Measurements from ENCODE around the gene PTGS1. TPM values are rescaled to one million over a fixed set of nuclear protein-coding genes. Genes with fewer than 3 reads are reported as not detected.

PTGS1 gene
- total RNA-seq, 1 donor from 2014 or later, result 0.28 TPM

DNA sequence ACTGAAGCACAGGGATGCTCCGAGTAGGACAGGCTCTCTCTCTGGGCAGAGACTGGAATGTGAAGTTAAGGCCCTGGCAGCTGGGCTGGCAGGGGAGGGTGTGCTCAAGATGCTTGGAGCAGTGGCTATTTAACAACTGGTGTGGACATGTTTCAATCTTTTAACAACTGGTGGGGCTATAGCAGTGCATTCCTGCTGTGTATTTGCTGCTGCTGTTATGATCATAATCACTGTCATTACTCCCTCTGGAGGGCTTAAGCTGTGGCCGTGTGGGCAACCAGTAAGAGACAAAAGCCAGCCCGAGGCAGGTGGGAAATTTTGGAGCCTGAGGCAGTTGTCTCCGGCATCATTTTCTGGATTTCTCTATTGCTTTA, 33.3 kb upstream of the PTGS1 start:
- Mint-ChIP-seq H3K27ac (no peak overlapping the region), H3K9me3 (no peaks in the 10 kb centered on the region), H3K4me1 (no peaks in the 10 kb centered on the region), H3K36me3 (ENCODE audit: low read depth) (no peaks in the 10 kb centered on the region), H3K27me3 (peaks cover 4% of the 10 kb centered on the region), H3K4me3 (no peak overlapping the region)
- intact Hi-C loops (cut with micrococcal nuclease), result no loop called here
- DNase-seq, result no peak

DNA sequence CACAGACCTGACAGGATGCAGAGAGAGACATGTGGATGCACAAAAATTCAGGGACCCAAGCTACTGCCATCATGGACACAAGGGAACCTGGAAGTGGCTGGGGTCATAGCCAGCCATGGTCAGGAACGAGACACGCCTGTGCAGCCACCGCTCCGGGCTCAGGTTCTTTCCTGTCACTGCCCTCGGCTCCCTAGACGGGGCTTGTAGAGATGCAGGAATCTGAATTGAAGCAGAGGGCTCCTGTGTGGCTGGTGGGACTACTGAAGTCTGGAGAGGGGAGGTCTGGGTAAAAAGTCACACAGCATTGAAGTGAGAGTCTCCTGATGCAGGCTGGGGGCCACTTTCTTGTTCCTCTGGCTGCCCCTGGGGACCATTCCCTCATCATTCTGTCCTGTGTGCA, 32.3 kb upstream of the PTGS1 start:
- Mint-ChIP-seq H3K27me3 (peaks cover 4% of the 10 kb centered on the region), H3K36me3 (ENCODE audit: low read depth) (no peaks in the 10 kb centered on the region), H3K4me1 (no peaks in the 10 kb centered on the region), H3K9me3 (no peaks in the 10 kb centered on the region), H3K27ac (no peak overlapping the region), H3K4me3 (no peak overlapping the region)
- DNase-seq, result no peak
- intact Hi-C loops (cut with micrococcal nuclease), result no loop called here

DNA sequence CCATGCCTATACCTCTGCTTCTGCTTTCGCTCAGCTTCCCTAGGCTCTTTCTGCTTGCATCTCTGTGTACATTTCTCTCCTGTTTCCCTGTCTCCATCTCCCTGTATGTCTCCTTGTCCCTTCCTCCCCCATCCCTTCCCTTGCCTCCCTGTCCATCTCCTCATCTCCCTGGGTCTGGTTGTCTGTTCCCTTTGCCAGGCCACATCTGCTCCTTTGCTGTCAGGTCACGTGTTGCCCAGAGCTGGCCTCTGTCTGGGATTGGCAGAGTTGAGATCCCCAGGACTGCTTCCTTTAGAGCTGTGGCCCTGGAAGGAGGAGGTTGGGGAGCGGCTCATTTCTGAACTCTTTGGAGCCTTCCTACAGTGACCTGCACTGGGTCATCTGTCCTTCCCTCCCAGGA, 31.8 kb upstream of the PTGS1 start:
- no peaks in the 10 kb centered on the region for H3K9me3 Mint-ChIP-seq
- H3K27ac Mint-ChIP-seq, result no peak overlapping the region
- DNase-seq, result no peak
- no peaks in the 10 kb centered on the region for H3K36me3 Mint-ChIP-seq (ENCODE audit: low read depth)
- H3K27me3 Mint-ChIP-seq, result peaks cover 8% of the 10 kb centered on the region
- intact Hi-C loops (cut with micrococcal nuclease), result no loop called here
- no peak overlapping the region for H3K4me3 Mint-ChIP-seq
- no peaks in the 10 kb centered on the region for H3K4me1 Mint-ChIP-seq

DNA sequence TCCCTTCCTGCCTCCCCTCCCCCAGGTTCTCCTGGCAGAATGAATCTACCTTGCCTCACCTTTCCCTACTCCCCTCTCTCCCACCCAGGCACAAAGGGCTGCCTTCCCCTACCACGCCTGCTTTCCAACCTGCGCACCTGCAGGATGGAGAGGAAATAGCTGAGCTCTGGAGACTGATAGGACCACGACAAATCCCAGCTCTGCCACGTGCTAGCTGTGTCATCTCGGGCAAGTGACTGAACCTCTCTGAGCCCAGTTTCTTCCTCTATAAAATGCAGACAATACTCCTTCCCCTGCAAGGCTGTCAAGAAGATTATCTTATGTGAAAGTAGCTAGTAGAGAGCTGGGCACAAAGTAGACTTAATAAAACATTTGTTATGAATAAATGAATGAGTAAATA, 31.2 kb upstream of the PTGS1 start:
- H3K27ac Mint-ChIP-seq, result no peak overlapping the region
- no peaks in the 10 kb centered on the region for H3K9me3 Mint-ChIP-seq
- peaks cover 8% of the 10 kb centered on the region for H3K27me3 Mint-ChIP-seq
- DNase-seq, result no peak
- no peaks in the 10 kb centered on the region for H3K36me3 Mint-ChIP-seq (ENCODE audit: low read depth)
- intact Hi-C loops (cut with micrococcal nuclease), result no loop called here
- H3K4me1 Mint-ChIP-seq, result no peaks in the 10 kb centered on the region
- H3K4me3 Mint-ChIP-seq, result no peak overlapping the region

DNA sequence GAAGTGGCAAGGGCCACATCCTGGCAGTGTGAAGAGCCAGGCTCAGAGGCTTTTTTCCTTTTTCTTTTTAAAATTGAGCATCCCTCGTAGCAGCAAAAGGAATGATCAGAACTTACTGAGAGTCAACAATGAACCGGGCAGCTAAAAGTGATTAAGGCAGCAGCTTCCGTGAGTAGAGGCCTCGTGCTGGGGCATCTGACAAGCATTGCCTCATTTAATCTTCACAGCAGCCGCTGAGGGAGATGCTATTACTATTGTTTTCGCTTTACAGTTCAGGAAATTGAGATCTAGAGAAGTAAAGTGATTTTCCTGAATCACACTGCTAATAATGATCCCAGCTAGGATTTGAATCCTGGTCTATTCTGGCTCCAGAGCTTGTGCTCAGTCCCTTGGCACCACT, 30.7 kb upstream of the PTGS1 start:
- no peak overlapping the region for H3K4me3 Mint-ChIP-seq
- peaks cover 12% of the 10 kb centered on the region for H3K27me3 Mint-ChIP-seq
- H3K27ac Mint-ChIP-seq, result no peak overlapping the region
- intact Hi-C loops (cut with micrococcal nuclease), result loop anchor here (10.0 kb wide), 1 partner anchor 125 kb away; no protein-coding TSS in a partner anchor
- H3K9me3 Mint-ChIP-seq, result no peaks in the 10 kb centered on the region
- no peak for DNase-seq
- no peaks in the 10 kb centered on the region for H3K36me3 Mint-ChIP-seq (ENCODE audit: low read depth)
- no peaks in the 10 kb centered on the region for H3K4me1 Mint-ChIP-seq

DNA sequence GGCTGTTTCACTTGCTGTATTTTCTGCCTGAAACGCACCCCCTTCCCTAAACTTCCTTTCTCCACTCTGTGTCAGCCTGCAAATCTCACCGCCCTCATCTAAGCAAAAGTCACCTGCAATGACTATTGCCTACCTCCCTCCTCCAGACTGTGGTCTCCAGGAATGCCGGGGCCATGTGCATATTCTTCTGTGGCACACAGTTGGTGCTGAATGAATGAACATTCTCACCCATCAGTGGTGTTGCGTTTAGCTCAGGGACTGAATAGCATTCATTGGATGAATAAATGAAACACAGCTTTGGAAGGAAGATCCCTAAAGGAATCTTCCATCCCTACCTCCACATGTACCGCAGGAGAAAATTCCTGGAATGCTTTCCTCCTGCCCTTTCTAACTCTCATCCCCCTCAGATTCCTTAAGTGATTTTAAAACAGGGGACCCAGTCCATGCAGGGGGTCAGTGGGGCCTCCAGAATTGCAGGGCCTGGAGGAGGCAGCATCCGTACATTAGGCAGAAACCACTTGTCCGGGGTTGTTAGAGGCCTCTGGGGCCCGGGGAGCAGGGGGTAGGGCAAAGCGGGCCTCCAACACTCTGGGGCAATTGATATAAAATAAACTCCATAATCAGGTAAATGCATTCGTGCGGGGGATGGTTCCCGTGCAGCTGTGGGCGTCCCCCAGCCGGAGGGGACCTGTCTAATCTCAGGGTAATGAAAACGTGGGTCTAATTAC, 28.3 kb upstream of the PTGS1 start:
- intact Hi-C loops (cut with micrococcal nuclease), result loop anchor here (10.0 kb wide), 1 partner anchor 128 kb away; no protein-coding TSS in a partner anchor
- H3K27ac Mint-ChIP-seq, result no peak overlapping the region
- DNase-seq, result no peak
- H3K4me1 Mint-ChIP-seq, result peaks cover 6% of the 10 kb centered on the region
- H3K9me3 Mint-ChIP-seq, result no peaks in the 10 kb centered on the region
- no peak overlapping the region for H3K4me3 Mint-ChIP-seq
- no peaks in the 10 kb centered on the region for H3K36me3 Mint-ChIP-seq (ENCODE audit: low read depth)
- peaks cover 29% of the 10 kb centered on the region for H3K27me3 Mint-ChIP-seq

DNA sequence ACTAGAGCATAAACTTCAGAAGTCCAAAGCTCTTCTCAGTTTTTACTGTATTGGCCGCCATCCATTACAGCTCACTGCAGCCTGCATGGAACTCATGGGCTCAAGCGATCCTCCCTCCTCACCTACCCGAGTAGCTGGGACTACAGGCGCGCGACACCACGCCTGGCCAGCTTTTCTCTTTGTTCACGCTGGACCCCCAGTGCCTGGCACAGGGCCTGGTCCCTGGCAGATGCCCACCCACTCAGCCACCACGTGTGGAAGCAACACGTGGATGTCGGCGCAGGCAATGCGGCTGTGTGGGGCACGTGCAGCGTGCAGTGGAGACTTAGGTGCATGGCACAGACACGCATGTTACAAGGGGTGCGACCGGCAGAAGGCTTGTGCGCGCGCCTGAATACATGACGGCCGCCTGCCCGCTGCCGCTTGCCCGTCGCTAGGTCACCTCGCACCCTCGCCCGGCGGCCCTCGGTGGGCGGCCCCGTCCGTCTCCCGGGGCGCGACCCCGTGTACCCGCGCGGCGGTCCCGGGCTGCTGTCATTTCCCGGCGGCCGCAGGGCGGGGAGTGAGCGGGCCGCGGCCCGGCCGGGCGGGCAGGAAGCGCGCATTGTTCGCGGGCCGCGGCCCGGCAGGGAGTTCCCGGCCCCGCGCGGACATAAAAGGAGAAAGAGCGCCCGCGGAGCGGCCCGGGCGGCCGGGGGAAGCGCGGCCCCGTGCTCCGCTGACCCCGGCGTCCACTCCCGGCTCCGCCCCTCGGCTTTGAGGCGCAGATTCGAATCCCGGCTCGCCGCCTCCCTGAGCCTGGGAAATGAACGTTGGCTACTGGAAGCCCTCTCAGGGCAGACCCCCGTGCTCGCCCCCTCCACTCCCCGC, 24.1 kb upstream of the PTGS1 start:
- no peaks in the 10 kb centered on the region for H3K9me3 Mint-ChIP-seq
- H3K4me1 Mint-ChIP-seq, result peaks cover 22% of the 10 kb centered on the region
- H3K27ac Mint-ChIP-seq, result peak overlapping the region; percentile 36
- peaks cover 55% of the 10 kb centered on the region for H3K27me3 Mint-ChIP-seq
- peak; percentile 69 for DNase-seq
- peak overlapping the region; percentile 84 for H3K4me3 Mint-ChIP-seq
- intact Hi-C loops (cut with micrococcal nuclease), result loop anchor here (10.0 kb wide), 1 partner anchor 132 kb away; no protein-coding TSS in a partner anchor
- no peaks in the 10 kb centered on the region for H3K36me3 Mint-ChIP-seq (ENCODE audit: low read depth)

DNA sequence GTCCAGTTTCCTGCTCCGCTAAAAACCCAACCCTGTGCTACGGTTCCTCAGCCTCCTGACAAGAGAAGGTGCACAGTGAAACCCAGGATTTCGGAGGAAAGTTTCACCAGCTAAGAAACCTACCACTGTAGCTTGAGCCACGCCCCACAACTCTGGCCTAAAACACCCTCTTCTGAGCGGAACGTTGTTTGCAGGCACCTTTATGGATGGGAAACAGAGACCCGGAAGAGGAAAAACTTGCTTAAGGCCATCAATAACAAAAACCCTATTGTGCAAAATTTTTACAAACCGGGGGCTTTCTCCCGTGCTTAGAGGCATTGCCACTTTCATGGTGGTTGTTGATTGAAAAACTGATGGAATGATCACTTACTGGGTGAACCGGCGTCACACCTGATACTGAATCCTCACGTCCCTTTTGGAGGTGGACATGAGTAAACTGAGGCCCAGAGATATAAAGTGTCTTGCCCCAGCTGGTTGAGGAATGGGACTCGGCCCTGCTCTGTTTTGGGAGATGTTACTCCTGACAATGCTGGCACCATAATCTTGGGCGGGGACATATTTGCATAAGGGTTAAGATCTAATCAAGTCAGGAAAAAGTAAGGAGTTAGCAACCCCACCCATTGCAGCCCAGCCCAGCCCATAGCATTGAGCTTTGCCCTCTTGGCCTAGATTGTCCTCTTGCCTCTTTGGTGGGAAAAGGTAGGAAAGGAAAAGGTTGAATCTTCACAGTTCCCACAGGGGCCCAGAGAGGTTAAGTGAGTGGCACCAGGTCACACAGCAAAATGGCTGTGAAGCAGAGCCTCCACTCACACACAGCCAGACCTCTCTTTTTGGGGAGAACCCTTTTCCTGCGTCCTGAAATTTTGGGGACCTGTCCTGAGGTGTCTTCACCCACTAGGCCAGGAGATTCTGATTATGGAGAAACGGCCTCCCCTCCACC, 23.2 kb upstream of the PTGS1 start:
- intact Hi-C loops (cut with micrococcal nuclease), result loop anchor here (10.0 kb wide), 1 partner anchor 133 kb away; no protein-coding TSS in a partner anchor
- DNase-seq, result no peak
- H3K27ac Mint-ChIP-seq, result peak overlapping the region; percentile 36
- H3K27me3 Mint-ChIP-seq, result peaks cover 52% of the 10 kb centered on the region
- H3K4me1 Mint-ChIP-seq, result peaks cover 22% of the 10 kb centered on the region
- no peaks in the 10 kb centered on the region for H3K9me3 Mint-ChIP-seq
- peak overlapping the region; percentile 84 for H3K4me3 Mint-ChIP-seq
- no peaks in the 10 kb centered on the region for H3K36me3 Mint-ChIP-seq (ENCODE audit: low read depth)

DNA sequence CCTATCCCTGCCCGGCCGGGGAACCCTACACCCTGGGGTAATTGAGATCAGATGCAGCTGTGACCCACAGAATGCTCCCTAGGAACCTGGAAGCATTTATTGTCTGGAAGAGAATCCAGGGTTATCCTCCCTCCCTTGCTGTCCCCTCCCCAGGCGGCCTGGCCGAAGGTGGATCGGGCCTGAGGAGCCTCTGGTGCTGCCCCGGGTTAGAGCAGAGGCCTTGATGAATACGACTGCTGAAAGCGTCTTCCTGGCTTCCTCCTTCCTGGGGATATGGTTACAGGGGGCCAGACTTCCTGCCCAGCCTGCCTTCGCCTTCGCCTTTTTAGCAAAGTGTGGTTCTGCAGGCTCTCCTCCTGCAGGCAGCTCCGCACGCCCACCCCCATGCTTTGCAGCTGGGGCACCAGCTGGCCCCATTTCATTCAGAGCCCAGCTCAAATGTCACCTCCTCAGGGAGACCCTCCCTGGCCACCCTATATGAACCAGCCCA, 22.5 kb upstream of the PTGS1 start:
- peaks cover 52% of the 10 kb centered on the region for H3K27me3 Mint-ChIP-seq
- intact Hi-C loops (cut with micrococcal nuclease), result loop anchor here (10.0 kb wide), 1 partner anchor 134 kb away; no protein-coding TSS in a partner anchor
- H3K27ac Mint-ChIP-seq, result no peak overlapping the region
- no peaks in the 10 kb centered on the region for H3K9me3 Mint-ChIP-seq
- peaks cover 22% of the 10 kb centered on the region for H3K4me1 Mint-ChIP-seq
- no peaks in the 10 kb centered on the region for H3K36me3 Mint-ChIP-seq (ENCODE audit: low read depth)
- DNase-seq, result no peak
- H3K4me3 Mint-ChIP-seq, result no peak overlapping the region

DNA sequence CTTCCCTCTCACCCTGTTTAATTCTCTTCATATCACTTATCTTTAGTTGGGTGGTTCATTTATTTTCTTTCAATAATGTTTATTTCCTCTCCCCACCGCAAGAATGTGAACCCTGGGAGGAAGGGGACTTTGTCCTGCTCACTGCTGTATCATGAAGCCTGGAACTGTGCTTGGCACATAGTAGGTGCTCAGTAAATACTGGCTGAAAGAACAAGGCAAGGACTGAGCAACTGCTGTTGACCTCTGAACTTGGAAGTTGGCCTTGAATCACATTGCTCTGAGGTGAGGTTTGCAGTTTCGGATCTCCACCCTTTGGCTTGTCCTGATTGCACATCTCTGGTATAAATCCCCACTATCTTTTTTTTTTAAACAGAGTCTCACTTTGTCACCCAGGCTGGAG, 22.0 kb upstream of the PTGS1 start:
- intact Hi-C loops (cut with micrococcal nuclease), result loop anchor here (10.0 kb wide), 1 partner anchor 134 kb away; no protein-coding TSS in a partner anchor
- Mint-ChIP-seq H3K4me1 (peaks cover 22% of the 10 kb centered on the region), H3K9me3 (no peaks in the 10 kb centered on the region), H3K27ac (peak overlapping the region; percentile 35), H3K27me3 (peaks cover 51% of the 10 kb centered on the region), H3K36me3 (ENCODE audit: low read depth) (no peaks in the 10 kb centered on the region), H3K4me3 (no peak overlapping the region)
- DNase-seq, result no peak

DNA sequence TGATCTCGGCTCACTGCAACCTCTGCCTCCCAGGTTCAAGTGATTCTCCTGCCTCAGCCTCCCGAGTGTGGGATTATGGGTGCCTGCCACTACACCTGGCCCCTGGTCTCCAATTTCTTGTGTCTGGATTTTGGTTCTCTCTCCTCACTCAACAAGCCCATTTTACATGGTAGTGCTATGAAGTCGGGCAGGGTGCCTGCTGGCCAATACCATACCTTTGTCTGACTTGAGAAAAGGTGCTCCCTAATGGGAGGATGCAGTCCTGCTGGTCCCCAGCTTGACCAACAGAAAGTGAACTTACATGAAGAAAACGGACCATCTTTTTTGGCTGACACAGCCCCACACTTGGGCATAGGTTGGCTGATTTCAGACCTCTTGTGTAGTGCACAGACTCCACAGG, 21.6 kb upstream of the PTGS1 start:
- Mint-ChIP-seq H3K36me3 (ENCODE audit: low read depth) (no peaks in the 10 kb centered on the region), H3K9me3 (no peaks in the 10 kb centered on the region), H3K27me3 (peaks cover 49% of the 10 kb centered on the region), H3K27ac (no peak overlapping the region), H3K4me1 (peaks cover 22% of the 10 kb centered on the region), H3K4me3 (no peak overlapping the region)
- intact Hi-C loops (cut with micrococcal nuclease), result loop anchor here (10.0 kb wide), 1 partner anchor 134 kb away; no protein-coding TSS in a partner anchor
- DNase-seq, result no peak

DNA sequence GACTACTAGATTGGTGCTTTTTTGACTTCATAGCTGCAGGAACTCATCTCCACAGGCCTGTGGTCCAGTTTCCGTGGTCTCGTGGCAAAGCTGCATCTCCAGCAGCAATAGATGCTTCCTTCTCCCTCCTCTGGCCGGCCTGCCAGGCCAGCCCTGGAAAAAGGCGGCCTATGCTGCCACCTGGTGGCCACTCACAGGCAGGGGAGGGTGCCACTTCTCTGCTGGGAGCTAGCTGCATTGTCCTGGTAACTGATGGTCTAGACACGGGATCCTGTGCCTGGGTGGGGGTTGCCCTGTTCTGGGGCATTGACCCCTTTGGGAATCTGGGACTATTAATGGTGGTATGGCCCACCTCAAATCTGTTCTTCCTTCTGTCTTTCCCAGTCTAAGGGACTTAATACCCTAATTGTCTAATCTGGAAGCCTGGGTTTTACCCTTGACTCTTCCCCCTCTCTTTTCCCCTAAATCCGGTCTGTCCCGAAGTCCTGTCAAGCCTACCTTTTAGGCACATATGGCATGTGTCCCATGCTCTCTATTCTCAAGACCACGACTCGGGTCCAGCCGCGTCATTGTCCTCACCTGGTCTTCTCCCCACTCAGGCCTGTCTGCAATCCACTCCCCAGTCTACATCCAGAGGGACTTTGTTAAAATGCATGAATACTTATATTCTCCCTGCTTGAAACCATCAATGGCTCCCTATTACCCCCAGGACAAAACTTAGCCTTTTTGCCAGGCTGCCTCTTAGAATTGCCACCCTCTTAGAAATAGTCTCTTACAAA, 20.1 kb upstream of the PTGS1 start:
- Mint-ChIP-seq H3K27me3 (peaks cover 38% of the 10 kb centered on the region), H3K4me1 (peaks cover 22% of the 10 kb centered on the region), H3K36me3 (ENCODE audit: low read depth) (no peaks in the 10 kb centered on the region), H3K4me3 (no peak overlapping the region), H3K9me3 (no peaks in the 10 kb centered on the region), H3K27ac (no peak overlapping the region)
- DNase-seq, result peak; percentile 94
- intact Hi-C loops (cut with micrococcal nuclease), result loop anchor here (1.0 to 5.0 kb wide), 3 partner anchors 225 to 462 kb away; no protein-coding TSS in a partner anchor

All from activated CD4-positive, alpha-beta T cell treated with anti-CD3 and anti-CD28 coated beads, Interleukin-2, amount 10 ng/mL, durations not matched to agents 24 days and 14 days (primary cell).